ENCODE data around the gene CDH4.

The CDH4 gene

GRCh38 chr20:61765081-61765870 lies 513.2 kb downstream of the CDH4 start:
- no peaks in the 10 kb centered on the region for H3K27me3 ChIP-seq (ENCODE audit: control insufficient read depth, insufficient read depth, low read length)

DNA sequence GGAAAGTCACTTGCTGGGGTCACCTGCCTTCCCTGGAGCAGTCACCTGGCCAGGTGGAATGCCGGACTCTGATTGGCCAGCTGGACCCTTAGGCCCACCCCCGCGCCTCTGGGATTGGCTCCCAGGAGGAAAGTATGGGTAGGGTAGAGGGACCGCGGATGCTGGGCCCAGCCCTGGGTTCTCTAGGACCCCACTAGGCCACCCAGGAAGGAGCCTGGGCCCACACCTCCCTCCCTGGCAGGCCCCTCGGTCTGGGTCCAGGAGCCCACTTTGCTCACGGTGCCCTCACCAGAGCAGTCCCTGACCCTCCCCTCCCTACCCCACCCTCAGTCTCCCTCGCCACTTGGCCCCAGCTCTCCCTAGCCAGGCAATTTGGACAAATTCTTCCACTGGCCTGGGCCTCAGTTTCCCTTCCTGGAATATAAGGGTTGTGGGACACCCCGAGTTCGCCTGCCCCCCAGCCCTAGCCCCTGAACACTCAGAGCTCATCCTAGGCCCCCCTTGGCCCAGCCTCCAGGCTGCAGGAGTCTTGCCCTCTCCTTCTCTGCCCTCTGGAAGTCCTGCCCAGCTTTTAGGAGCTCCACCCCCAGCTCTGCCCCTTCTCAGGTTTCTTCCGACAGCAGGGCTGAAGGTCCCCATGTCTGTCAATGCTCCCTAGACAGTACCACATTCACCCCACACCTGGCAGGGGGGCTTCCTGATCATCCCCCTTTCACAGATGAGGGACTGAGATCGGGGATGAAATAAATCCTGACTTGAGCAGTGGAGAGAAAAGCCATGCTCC lies 514.0 kb downstream of the CDH4 start:
- Histone ChIP-seq H3K9me3 (ENCODE audit: control insufficient read depth, insufficient read depth, low read length) (no peaks in the 10 kb centered on the region), H3K36me3 (ENCODE audit: control insufficient read depth, insufficient read depth, low read length) (no peaks in the 10 kb centered on the region), H3K4me1 (ENCODE audit: control insufficient read depth, insufficient read depth, low read length) (no peaks in the 10 kb centered on the region), H3K4me3 (ENCODE audit: low read depth, low read length) (no peak overlapping the region), H3K9ac (ENCODE audit: low read depth, low read length) (no peak overlapping the region), H3K27me3 (ENCODE audit: control insufficient read depth, insufficient read depth, low read length) (no peaks in the 10 kb centered on the region)

More at GRCh38 chr20:61765081-61765870, 513.2 kb downstream of the CDH4 start:
- Histone ChIP-seq H3K4me3 (ENCODE audit: low read depth, low read length) (no peak overlapping the region), H3K4me1 (ENCODE audit: control insufficient read depth, insufficient read depth, low read length) (no peaks in the 10 kb centered on the region), H3K9me3 (ENCODE audit: control insufficient read depth, insufficient read depth, low read length) (no peaks in the 10 kb centered on the region), H3K9ac (ENCODE audit: low read depth, low read length) (no peak overlapping the region), H3K36me3 (ENCODE audit: control insufficient read depth, insufficient read depth, low read length) (no peaks in the 10 kb centered on the region)

DNA sequence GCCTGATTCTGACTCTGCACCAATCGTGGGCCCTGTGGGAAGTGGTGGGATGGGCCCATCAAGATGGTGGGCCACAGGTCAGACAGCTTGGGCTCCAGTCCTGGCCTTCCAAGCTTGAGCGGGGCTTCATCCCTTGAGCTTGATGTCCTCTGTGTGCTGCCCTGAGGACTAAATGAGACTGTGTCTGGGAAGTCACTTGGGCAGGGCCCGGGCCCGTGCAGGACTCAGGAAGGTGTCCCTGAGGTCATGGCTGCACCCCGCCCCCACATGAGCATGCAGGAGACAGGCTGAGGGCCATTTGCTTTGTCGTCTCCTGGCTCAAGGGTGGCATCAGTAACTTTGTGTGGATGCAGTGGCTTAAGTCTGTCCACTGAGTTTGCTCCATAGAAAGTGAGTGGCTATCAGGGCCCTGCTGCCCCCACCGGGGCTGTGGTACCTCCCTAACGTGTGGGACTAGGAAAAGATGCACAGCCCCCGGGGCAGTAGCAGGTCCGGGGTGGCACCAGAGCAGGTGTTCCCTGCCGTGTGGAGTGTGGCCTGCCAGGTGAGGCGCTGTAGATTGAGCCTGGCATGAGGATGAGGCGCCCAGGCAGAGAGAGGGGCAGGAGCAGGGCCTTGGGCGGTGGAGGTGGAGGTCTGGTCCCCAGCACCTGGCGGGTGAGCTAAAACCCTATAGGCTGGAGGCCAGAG lies 515.0 kb downstream of the CDH4 start:
- Histone ChIP-seq H3K4me1 (ENCODE audit: control insufficient read depth, insufficient read depth, low read length) (no peaks in the 10 kb centered on the region), H3K27me3 (ENCODE audit: control insufficient read depth, insufficient read depth, low read length) (no peaks in the 10 kb centered on the region), H3K9ac (ENCODE audit: low read depth, low read length) (no peak overlapping the region), H3K9me3 (ENCODE audit: control insufficient read depth, insufficient read depth, low read length) (no peaks in the 10 kb centered on the region), H3K36me3 (ENCODE audit: control insufficient read depth, insufficient read depth, low read length) (no peaks in the 10 kb centered on the region), H3K4me3 (ENCODE audit: low read depth, low read length) (no peak overlapping the region)

- Histone ChIP-seq H3K9me3 (ENCODE audit: control insufficient read depth, insufficient read depth, low read length) (no peaks in the 10 kb centered on the region), H3K9ac (ENCODE audit: low read depth, low read length) (no peak overlapping the region), H3K36me3 (ENCODE audit: control insufficient read depth, insufficient read depth, low read length) (no peaks in the 10 kb centered on the region), H3K4me3 (ENCODE audit: low read depth, low read length) (no peak overlapping the region), H3K27me3 (ENCODE audit: control insufficient read depth, insufficient read depth, low read length) (no peaks in the 10 kb centered on the region), H3K4me1 (ENCODE audit: control insufficient read depth, insufficient read depth, low read length) (no peaks in the 10 kb centered on the region)
Observed at GRCh38 chr20:61767761-61768494, 515.9 kb downstream of the CDH4 start.

DNA sequence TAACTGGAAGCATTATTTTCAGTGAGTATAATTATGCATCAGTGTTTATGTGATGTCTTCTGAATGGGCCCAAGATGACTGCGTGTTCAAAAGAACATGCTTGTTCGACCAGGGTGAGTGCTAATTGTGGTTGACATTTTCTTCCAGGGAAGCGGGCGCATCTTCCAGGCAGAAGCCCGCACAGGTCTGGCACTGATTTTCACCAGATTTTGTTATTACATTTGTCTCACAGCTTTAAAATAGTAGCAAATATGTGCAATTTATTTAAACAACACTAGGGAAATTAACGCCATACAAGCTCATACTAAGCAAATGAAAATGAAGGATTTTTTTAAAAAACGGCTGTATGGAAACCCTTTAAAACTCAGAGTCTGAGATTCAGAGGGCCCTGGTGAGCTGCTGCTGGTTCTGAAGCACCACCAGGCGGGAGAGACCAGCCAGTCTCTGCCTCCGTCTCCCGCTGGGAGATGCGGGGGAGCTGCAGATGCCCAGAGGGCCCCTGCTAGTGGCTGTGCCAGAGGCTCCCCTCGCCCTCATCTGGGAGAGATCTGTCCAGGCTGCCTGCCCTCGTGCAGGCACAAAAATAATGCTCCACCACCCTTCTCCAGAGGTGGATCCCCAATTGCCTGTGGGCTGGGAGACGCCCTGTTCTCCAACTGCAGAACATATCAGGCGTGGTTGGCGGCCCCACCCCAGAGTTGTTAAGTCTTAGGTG lies 516.7 kb downstream of the CDH4 start:
- H3K4me1 ChIP-seq (ENCODE audit: control insufficient read depth, insufficient read depth, low read length), result no peaks in the 10 kb centered on the region

GRCh38 chr20:61769286-61769832 lies 517.3 kb downstream of the CDH4 start:
- no peaks in the 10 kb centered on the region for H3K4me1 ChIP-seq (ENCODE audit: control insufficient read depth, insufficient read depth, low read length)
- H3K9me3 ChIP-seq (ENCODE audit: control insufficient read depth, insufficient read depth, low read length), result no peaks in the 10 kb centered on the region
- no peaks in the 10 kb centered on the region for H3K27me3 ChIP-seq (ENCODE audit: control insufficient read depth, insufficient read depth, low read length)
- no peak overlapping the region for H3K9ac ChIP-seq (ENCODE audit: low read depth, low read length)
- H3K36me3 ChIP-seq (ENCODE audit: control insufficient read depth, insufficient read depth, low read length), result no peaks in the 10 kb centered on the region
- H3K4me3 ChIP-seq (ENCODE audit: low read depth, low read length), result no peak overlapping the region

More for the DNA sequence above, 516.7 kb downstream of the CDH4 start:
- Histone ChIP-seq H3K9me3 (ENCODE audit: control insufficient read depth, insufficient read depth, low read length) (no peaks in the 10 kb centered on the region), H3K9ac (ENCODE audit: low read depth, low read length) (no peak overlapping the region), H3K36me3 (ENCODE audit: control insufficient read depth, insufficient read depth, low read length) (no peaks in the 10 kb centered on the region), H3K4me3 (ENCODE audit: low read depth, low read length) (no peak overlapping the region), H3K27me3 (ENCODE audit: control insufficient read depth, insufficient read depth, low read length) (no peaks in the 10 kb centered on the region)

GRCh38 chr20:61770113-61770585 lies 518.1 kb downstream of the CDH4 start:
- Histone ChIP-seq H3K27me3 (ENCODE audit: control insufficient read depth, insufficient read depth, low read length) (no peaks in the 10 kb centered on the region), H3K4me1 (ENCODE audit: control insufficient read depth, insufficient read depth, low read length) (no peaks in the 10 kb centered on the region), H3K9me3 (ENCODE audit: control insufficient read depth, insufficient read depth, low read length) (no peaks in the 10 kb centered on the region), H3K4me3 (ENCODE audit: low read depth, low read length) (no peak overlapping the region), H3K9ac (ENCODE audit: low read depth, low read length) (no peak overlapping the region), H3K36me3 (ENCODE audit: control insufficient read depth, insufficient read depth, low read length) (no peaks in the 10 kb centered on the region)

DNA sequence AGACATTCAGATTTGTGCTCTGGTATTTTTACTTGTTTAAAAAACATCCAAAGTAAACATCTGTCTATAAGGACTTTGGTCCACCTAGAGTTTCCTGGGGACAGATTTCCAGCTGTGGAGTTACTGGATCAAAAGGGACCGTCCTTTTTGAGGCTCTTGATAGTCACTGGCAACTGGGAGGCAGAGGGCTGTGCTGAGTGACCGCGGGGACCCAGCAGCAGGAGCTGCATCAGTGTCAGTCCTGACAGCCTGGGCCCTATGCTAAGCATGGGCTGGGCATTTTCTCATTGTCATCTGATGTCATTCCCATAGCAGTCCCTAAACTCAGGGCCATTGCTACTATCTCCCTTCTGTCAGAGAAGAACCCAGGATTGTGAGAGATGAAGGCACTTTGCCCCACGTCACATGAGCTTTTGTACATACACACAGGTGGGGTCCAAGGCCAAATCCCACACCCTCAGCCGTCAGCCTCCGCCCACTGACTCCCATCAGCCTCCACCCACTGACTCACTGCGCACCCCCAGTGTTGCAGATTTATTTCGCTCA lies 519.8 kb downstream of the CDH4 start:
- Histone ChIP-seq H3K4me1 (ENCODE audit: control insufficient read depth, insufficient read depth, low read length) (no peaks in the 10 kb centered on the region), H3K9me3 (ENCODE audit: control insufficient read depth, insufficient read depth, low read length) (no peaks in the 10 kb centered on the region), H3K9ac (ENCODE audit: low read depth, low read length) (no peak overlapping the region), H3K4me3 (ENCODE audit: low read depth, low read length) (no peak overlapping the region), H3K36me3 (ENCODE audit: control insufficient read depth, insufficient read depth, low read length) (no peaks in the 10 kb centered on the region), H3K27me3 (ENCODE audit: control insufficient read depth, insufficient read depth, low read length) (no peaks in the 10 kb centered on the region)

DNA sequence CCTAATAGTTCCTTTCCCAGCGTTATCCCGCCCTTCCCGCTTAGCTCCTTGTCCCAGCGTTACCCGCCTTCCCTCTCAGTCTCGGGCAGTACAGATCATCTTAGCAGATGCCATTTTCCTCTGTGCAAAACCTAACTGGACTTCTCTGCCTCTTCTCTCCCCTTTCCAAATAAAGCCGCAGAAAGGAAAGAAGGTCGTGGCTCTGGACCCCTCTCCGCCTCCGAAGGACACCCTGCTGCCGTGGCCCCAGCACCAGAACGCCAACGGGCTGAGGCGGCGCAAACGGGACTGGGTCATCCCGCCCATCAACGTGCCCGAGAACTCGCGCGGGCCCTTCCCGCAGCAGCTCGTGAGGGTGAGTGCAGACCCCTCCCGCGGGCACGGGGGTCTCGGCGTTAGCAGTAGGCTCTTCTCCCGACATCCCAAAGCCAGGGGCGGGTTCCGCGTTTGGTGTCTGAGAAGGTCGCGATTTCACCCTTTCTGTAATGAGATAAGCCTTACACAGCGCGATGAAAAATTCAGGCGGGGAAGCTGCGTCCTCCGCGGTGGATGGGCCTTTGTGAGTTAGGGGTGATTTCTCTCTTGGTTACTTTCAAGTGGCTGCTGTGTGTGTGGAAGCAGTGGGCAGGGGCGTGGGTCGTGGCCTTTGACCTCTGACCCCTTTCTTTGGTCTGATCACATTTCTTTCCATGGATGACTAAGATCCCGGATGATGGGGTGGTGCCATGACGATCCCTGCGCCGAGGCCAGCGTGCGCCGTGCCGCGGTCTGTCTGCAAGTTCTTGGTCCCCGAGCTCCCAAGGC lies 521.0 kb downstream of the CDH4 start:
- Histone ChIP-seq H3K9me3 (ENCODE audit: control insufficient read depth, insufficient read depth, low read length) (no peaks in the 10 kb centered on the region), H3K9ac (ENCODE audit: low read depth, low read length) (no peak overlapping the region), H3K36me3 (ENCODE audit: control insufficient read depth, insufficient read depth, low read length) (no peaks in the 10 kb centered on the region), H3K27me3 (ENCODE audit: control insufficient read depth, insufficient read depth, low read length) (no peaks in the 10 kb centered on the region), H3K4me1 (ENCODE audit: control insufficient read depth, insufficient read depth, low read length) (no peaks in the 10 kb centered on the region), H3K4me3 (ENCODE audit: low read depth, low read length) (no peak overlapping the region)
